NCI-H69 (cell line): ENCODE measurements around the gene MST1.
A peak's percentile ranks its signal among the peaks of the same experiment; 100 is the strongest.

Source experiments
- DNase-seq: peaks from one replicate; lab custom pipeline; 2025; lab: John Stamatoyannopoulos, UW

MST1 gene

GRCh38 chr3:49655731-49656285, 33.5 kb downstream of the MST1 start:
- DNase-seq: no peak

- DNase-seq: peak; percentile 88
Observed at GRCh38 chr3:49654955-49655556, 34.2 kb downstream of the MST1 start.

GRCh38 chr3:49654176-49654825, 35.0 kb downstream of the MST1 start:
- no peak for DNase-seq

GRCh38 chr3:49653621-49654020, 35.7 kb downstream of the MST1 start:
- DNase-seq: no peak

- no peak for DNase-seq
Observed at GRCh38 chr3:49652903-49653415, 36.3 kb downstream of the MST1 start.

- no peak for DNase-seq
Observed at GRCh38 chr3:49652218-49652902, 36.9 kb downstream of the MST1 start.

- no peak for DNase-seq
Observed at GRCh38 chr3:49650637-49651036, 38.6 kb downstream of the MST1 start.

GRCh38 chr3:49650177-49650576, 39.1 kb downstream of the MST1 start:
- no peak for DNase-seq

- DNase-seq: no peak
Observed at GRCh38 chr3:49649576-49649975, 39.7 kb downstream of the MST1 start.

- DNase-seq: no peak
Observed at GRCh38 chr3:49648354-49649019, 40.8 kb downstream of the MST1 start.

GRCh38 chr3:49647741-49648140, 41.5 kb downstream of the MST1 start:
- peak; percentile 58 for DNase-seq

GRCh38 chr3:49646236-49646635, 43.0 kb downstream of the MST1 start:
- no peak for DNase-seq

GRCh38 chr3:49644684-49645083, 44.6 kb downstream of the MST1 start:
- no peak for DNase-seq

- no peak for DNase-seq
Observed at GRCh38 chr3:49642708-49643145, 46.5 kb downstream of the MST1 start.

GRCh38 chr3:49641921-49642707, 47.2 kb downstream of the MST1 start:
- DNase-seq: no peak

GRCh38 chr3:49641292-49641691, 48.0 kb downstream of the MST1 start:
- no peak for DNase-seq

- no peak for DNase-seq
Observed at GRCh38 chr3:49639551-49639950, 49.7 kb downstream of the MST1 start.

GRCh38 chr3:49638445-49638844, 50.8 kb downstream of the MST1 start:
- no peak for DNase-seq

GRCh38 chr3:49636883-49637609, 52.2 kb downstream of the MST1 start:
- no peak for DNase-seq

- DNase-seq: no peak
Observed at GRCh38 chr3:49634736-49635135, 54.5 kb downstream of the MST1 start.
